ENCODE measurements around the gene ING5.

The ING5 gene

DNA sequence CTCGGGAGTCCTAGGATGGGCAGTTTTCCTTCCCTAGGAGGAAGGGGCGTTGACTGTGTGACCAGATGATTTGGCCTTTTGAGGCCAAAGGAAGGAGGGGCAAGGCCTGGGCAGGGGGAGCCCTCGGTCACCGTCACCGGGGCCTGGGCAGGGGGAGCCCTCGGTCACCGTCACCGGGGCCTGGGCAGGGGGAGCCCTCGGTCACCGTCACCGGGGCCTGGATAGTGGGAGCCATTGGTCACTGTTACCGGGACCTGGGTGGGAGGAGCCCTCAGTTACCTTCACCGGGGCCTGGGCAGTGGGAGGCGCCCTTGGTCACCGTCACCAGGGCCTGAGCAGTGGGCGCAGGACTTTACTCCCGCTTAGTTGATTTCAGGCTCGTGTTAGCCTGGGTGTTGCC is 49.9 kb downstream of the ING5 start:
- Histone ChIP-seq H3K9me3 (ENCODE audit: control insufficient read depth, low read length) (no peaks in the 10 kb centered on the region), H3K9ac (no peak overlapping the region), H3K4me3 (ENCODE audit: low read depth, low read length) (no peak overlapping the region), H3K27me3 (ENCODE audit: control insufficient read depth, insufficient read depth, low read length) (no peaks in the 10 kb centered on the region), H3K4me1 (no peaks in the 10 kb centered on the region), H3K79me2 (no peaks in the 10 kb centered on the region), H3K4me2 (ENCODE audit: low read length) (no peak overlapping the region), H3K27ac (no peak overlapping the region), H2AFZ (no peak overlapping the region), H3K36me3 (ENCODE audit: control insufficient read depth, insufficient read depth, low read length) (no peaks in the 10 kb centered on the region)
- TF ChIP-seq, protein P1, sequence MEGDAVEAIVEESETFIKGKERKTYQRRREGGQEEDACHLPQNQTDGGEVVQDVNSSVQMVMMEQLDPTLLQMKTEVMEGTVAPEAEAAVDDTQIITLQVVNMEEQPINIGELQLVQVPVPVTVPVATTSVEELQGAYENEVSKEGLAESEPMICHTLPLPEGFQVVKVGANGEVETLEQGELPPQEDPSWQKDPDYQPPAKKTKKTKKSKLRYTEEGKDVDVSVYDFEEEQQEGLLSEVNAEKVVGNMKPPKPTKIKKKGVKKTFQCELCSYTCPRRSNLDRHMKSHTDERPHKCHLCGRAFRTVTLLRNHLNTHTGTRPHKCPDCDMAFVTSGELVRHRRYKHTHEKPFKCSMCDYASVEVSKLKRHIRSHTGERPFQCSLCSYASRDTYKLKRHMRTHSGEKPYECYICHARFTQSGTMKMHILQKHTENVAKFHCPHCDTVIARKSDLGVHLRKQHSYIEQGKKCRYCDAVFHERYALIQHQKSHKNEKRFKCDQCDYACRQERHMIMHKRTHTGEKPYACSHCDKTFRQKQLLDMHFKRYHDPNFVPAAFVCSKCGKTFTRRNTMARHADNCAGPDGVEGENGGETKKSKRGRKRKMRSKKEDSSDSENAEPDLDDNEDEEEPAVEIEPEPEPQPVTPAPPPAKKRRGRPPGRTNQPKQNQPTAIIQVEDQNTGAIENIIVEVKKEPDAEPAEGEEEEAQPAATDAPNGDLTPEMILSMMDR (IDR thresholded peaks at IDR 0.05), result no peak

DNA sequence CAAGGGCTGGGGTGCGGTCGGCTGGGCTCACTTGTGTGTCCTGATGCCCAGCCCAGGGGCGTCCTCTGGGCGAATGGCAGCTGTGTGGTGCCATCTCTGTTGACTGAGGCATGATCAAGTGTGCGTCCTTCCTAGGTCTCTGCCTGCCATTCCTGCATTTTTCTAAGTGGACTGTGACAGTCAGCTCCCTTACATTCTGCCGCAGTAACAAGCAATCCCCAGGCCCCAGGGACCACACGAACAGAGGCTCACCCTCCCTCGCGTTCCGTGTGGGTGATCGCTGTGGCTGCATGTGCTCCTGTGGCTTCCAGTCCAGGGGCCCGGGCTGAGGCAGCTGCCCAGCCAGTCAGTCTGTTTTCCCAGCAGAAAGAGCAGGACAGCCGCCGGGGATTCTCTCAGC is 50.4 kb downstream of the ING5 start:
- Histone ChIP-seq H3K4me2 (ENCODE audit: low read length) (no peak overlapping the region), H3K9me3 (ENCODE audit: control insufficient read depth, low read length) (no peaks in the 10 kb centered on the region), H3K9ac (no peak overlapping the region), H3K27ac (no peak overlapping the region), H3K4me1 (no peaks in the 10 kb centered on the region), H3K36me3 (ENCODE audit: control insufficient read depth, insufficient read depth, low read length) (no peaks in the 10 kb centered on the region), H3K4me3 (ENCODE audit: low read depth, low read length) (no peak overlapping the region), H2AFZ (no peak overlapping the region), H3K27me3 (ENCODE audit: control insufficient read depth, insufficient read depth, low read length) (no peaks in the 10 kb centered on the region), H3K79me2 (no peaks in the 10 kb centered on the region)
- TF ChIP-seq, protein P1 (IDR thresholded peaks at IDR 0.05), result no peak

DNA sequence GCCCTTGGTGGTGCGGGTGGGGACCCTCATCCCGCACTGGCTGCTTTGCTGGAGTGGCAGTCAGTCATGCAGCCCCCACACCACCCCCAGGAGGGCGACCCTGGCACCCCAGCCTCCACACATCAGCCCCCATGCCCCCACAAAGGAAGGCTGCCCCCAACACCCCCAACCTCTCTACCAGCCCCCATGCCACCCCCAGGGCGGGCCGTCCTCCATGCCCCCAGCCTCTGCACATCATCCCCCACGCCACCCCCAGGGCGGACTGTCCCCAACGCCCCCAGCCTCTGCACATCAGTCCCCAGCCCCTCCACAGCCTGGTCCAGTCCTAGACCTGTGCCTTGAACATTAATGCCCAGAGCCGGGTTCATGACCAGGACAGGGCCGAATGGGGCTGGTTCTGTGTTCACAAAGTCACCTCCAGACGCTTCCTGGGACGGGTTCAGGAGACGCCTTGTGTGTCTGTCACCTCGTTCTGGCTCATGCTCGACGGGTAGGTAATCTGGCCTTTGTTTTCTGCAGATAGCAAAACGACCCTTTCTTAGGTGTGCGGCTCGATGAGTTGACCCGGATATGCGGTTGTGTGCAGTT is 50.9 kb downstream of the ING5 start:
- TF ChIP-seq, protein P1 (IDR thresholded peaks at IDR 0.05), result no peak
- H3K27me3 ChIP-seq (ENCODE audit: control insufficient read depth, insufficient read depth, low read length), result no peaks in the 10 kb centered on the region
- no peaks in the 10 kb centered on the region for H3K4me1 ChIP-seq
- H3K9me3 ChIP-seq (ENCODE audit: control insufficient read depth, low read length), result no peaks in the 10 kb centered on the region
- no peaks in the 10 kb centered on the region for H3K36me3 ChIP-seq (ENCODE audit: control insufficient read depth, insufficient read depth, low read length)
- no peak overlapping the region for H3K4me3 ChIP-seq (ENCODE audit: low read depth, low read length)
- H2AFZ ChIP-seq, result no peak overlapping the region
- no peak overlapping the region for H3K4me2 ChIP-seq (ENCODE audit: low read length)
- no peak overlapping the region for H3K27ac ChIP-seq
- H3K79me2 ChIP-seq, result no peaks in the 10 kb centered on the region
- H3K9ac ChIP-seq, result no peak overlapping the region

DNA sequence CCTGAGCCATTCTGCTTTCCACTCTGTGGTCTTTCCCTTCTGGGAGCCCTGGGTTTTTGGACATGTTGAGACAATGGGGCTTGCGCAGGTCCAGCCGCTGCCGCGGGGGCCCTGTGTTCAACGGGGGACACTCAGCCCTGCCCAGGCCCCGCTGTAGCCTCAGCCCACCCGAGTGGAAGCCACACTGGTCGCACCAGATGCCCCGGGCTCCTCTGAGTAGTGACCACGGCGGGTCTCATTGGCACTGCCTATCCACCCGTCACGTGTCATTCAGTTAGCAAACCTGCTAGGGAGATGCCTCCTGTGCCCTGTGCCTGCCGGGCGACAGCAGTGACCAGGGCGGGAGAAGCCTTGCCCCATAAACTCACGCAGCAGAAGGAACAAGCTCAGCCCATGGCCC is 51.7 kb downstream of the ING5 start:
- no peaks in the 10 kb centered on the region for H3K36me3 ChIP-seq (ENCODE audit: control insufficient read depth, insufficient read depth, low read length)
- H3K27ac ChIP-seq, result no peak overlapping the region
- TF ChIP-seq, protein P1 (IDR thresholded peaks at IDR 0.05), result no peak
- no peaks in the 10 kb centered on the region for H3K4me1 ChIP-seq
- no peak overlapping the region for H3K4me3 ChIP-seq (ENCODE audit: low read depth, low read length)
- H3K27me3 ChIP-seq (ENCODE audit: control insufficient read depth, insufficient read depth, low read length), result no peaks in the 10 kb centered on the region
- no peaks in the 10 kb centered on the region for H3K79me2 ChIP-seq
- H3K9me3 ChIP-seq (ENCODE audit: control insufficient read depth, low read length), result no peaks in the 10 kb centered on the region
- H2AFZ ChIP-seq, result no peak overlapping the region
- no peak overlapping the region for H3K9ac ChIP-seq
- H3K4me2 ChIP-seq (ENCODE audit: low read length), result no peak overlapping the region

DNA sequence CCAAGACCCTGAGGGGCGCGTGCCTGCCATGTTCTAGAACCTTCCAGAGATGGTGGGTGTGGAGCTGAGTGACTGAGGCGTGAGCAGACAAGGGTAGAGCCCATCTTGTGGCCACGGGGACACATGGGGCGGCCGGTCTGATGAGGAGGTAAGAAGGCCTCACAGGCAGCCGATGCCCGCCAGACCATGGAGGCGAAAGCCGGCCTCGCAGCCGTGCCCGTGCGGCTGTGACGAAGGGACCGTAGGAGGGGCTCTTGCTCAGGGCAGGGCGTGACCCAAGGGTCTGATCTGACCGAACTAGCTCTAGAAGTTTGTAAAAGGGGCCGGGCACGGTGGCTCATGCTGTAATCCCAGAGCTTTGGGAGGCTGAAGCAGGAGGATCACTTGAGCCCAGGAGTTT is 52.2 kb downstream of the ING5 start:
- TF ChIP-seq, protein P1 (IDR thresholded peaks at IDR 0.05), result no peak
- H2AFZ ChIP-seq, result no peak overlapping the region
- no peaks in the 10 kb centered on the region for H3K9me3 ChIP-seq (ENCODE audit: control insufficient read depth, low read length)
- no peak overlapping the region for H3K4me2 ChIP-seq (ENCODE audit: low read length)
- H3K27ac ChIP-seq, result no peak overlapping the region
- no peaks in the 10 kb centered on the region for H3K36me3 ChIP-seq (ENCODE audit: control insufficient read depth, insufficient read depth, low read length)
- no peak overlapping the region for H3K9ac ChIP-seq
- H3K79me2 ChIP-seq, result no peaks in the 10 kb centered on the region
- no peak overlapping the region for H3K4me3 ChIP-seq (ENCODE audit: low read depth, low read length)
- no peaks in the 10 kb centered on the region for H3K4me1 ChIP-seq
- no peaks in the 10 kb centered on the region for H3K27me3 ChIP-seq (ENCODE audit: control insufficient read depth, insufficient read depth, low read length)

Data from parathyroid adenoma (tissue), 2 donors.